GM10847 (cell line): ENCODE measurements around the gene AP3D1.

Experiments
- POLR2A ChIP-seq: IDR thresholded peaks from 2 replicates; pipeline ENCODE4 v1.6.1; 2011; ENCODE audit not compliant: insufficient read length; ENCODE audit errors: extremely low read depth

Gene AP3D1

GRCh38 chr19:2142173-2142829, 9.1 kb downstream of the AP3D1 start:
- no peak for TF ChIP-seq POLR2A

DNA sequence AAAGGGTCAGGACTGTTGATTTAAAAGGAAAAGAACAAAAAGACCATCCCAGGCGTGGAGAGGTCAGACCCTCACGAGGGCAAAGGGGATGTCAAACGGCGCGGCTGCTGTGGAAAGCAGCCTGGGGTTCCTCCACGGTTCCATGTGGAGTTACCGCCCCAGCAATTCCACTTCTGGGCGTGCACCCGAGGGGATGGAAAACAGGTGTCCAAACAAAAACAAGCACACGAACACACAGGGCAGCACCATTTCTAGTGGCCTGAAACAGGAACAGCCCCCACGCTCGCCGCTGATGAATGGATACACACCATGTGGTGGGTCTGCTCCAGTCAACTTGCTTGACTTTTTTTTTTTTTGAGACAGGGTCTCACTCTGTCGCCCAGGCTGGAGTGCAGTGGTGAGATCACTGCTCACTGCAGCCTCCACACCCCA, 11.2 kb downstream of the AP3D1 start:
- TF ChIP-seq POLR2A = no peak

DNA sequence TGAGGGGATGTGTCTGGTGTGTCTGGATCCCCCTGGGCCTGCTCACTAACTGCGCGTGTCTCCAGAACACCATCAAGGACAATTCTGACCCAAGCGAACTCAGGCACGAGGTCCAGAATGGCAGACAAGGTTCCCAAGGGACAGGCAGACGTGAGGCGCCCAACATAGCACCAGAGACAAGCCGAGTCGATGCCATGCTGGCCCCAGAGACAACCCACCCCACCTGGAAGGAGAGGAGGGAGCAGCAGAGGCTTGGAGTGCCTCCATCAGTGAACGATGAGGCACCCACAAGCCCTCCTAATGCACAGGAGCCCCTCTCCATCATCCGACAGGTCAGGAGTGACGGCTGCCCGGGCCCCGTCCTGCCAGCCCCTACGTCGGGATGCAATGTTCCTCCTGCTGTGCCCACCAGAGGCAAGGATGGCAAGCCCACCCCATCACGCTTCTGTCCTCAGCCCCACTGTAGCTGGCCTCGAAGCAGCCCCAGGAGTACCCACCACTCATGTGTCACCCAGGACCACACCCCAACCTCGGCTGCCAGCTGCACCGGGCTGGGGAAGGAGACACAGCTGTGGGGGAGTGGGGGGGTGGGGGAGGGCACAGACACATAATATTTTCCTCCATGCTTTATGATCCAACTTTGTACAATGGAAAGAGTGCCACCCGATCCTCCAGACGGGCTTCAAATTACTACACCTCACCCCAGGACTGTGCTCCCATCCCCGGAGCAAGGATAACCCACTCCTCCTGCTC, 11.8 kb downstream of the AP3D1 start:
- TF ChIP-seq POLR2A = no peak

- TF ChIP-seq POLR2A = no peak
Observed at GRCh38 chr19:2138061-2138728, 13.2 kb downstream of the AP3D1 start.

DNA sequence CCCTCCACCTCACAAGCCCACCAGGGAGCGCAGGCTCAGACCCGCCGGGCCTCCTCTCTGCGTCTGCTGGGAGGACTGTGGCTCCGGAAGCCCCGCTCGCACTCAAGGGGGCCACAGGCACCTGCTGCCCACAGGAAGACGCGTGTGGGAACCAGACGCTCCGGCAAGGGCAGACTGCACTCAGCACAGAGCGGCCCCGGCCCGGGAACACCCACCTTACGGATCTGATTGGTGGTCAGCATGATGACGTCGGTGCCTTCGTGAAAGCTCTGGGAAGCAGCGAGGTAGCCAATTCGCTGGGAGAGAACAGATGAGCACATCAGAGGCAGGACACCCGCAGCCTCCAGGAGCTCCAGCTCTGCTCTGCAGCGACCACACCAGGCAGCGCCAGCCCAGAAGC, 14.6 kb downstream of the AP3D1 start:
- no peak for TF ChIP-seq POLR2A

GRCh38 chr19:2135474-2136402, 15.6 kb downstream of the AP3D1 start:
- TF ChIP-seq POLR2A = no peak

- no peak for TF ChIP-seq POLR2A
Observed at GRCh38 chr19:2132731-2133490, 18.5 kb downstream of the AP3D1 start.

GRCh38 chr19:2132191-2132590, 19.2 kb downstream of the AP3D1 start:
- no peak for TF ChIP-seq POLR2A

GRCh38 chr19:2129892-2130770, 21.2 kb downstream of the AP3D1 start:
- no peak for TF ChIP-seq POLR2A

- no peak for TF ChIP-seq POLR2A
Observed at GRCh38 chr19:2129486-2129885, 21.9 kb downstream of the AP3D1 start.

- no peak for TF ChIP-seq POLR2A
Observed at GRCh38 chr19:2129022-2129421, 22.3 kb downstream of the AP3D1 start.

GRCh38 chr19:2127758-2128157, 23.6 kb downstream of the AP3D1 start:
- TF ChIP-seq POLR2A = no peak

- TF ChIP-seq POLR2A = no peak
Observed at GRCh38 chr19:2126879-2127518, 24.4 kb downstream of the AP3D1 start.
